Measurements from ENCODE around the gene GAS2L3.
"Not testable (repeated sequence)": the region's sequence is repeated elsewhere in the genome, so short reads cannot be mapped to it uniquely, and the experiment has no call there.

The GAS2L3 gene

DNA sequence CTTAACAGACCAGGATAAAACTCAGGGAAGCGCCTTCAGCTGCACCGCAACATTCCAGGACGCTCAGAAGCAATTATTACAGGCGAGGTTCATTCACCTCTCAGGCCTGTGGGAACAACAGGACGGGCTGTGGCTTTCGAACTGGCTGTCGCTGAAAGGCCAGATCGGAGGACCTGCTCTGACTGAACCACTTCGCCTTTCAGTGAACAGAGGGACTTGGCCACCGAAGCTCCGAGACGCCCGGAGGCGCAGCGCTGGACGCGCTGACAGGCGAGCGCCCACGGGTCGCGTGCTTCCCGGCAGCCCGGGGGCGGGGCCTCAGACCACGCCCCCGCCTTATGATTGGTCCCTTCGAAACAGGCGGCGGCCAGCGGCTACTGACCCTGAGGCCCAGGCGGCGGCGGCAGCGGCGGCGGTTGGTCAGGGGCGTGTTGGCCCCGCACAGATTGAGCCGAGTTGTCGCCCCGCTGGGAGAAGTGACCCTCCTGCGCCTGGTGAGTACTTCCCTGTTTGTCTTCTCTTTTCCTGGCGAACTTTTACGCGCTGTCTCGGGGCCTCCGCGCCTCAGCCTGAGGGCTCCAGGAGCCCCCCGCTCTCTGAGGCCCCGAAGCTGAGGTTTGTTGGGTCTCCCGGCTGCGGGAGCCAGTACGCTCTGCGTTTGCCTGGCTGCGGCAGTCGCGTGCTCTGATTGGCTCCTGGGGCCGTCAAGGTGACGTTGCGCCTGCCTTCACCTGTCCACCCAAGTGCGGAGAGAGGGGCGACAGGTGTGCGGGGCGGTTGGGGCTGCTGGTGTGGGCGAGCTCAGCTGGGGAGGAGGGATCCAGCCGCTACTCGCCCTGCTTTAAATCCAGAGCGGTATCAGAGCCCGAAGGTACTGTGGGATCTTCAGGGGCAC is at the start of gene GAS2L3:
Gene GAS2L3 (plus strand): TSS at position 393 of the 895 bp plus-strand sequence. CDS start 21,221 bp downstream, outside the sequence.
- peak; percentile 60 for DNase-seq

DNA sequence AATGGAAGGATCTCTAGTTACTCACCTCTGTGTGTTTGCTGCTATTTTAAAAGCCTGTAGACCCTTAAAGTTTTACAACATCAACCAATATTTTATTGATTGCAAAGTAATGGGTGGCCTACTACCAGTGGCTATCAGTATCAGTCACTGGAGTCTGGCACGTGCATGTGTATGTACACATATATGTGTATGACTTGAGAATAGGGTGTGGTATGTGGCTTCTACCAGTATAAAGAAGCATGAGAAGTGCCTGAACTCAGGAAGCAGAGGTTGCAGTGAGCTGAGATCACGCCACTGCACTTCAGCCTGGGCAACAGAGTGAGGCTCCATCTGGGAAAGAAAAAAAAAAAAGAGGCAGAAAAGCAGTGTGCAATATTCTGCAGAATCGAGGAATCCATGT is 45.5 kb upstream of the GAS2L3 start:
- no peak for DNase-seq

GRCh38 chr12:100528471-100529127 is 44.9 kb upstream of the GAS2L3 start:
- DNase-seq = no peak

- DNase-seq = no peak
These were observed 43.6 kb upstream of the GAS2L3 start for GRCh38 chr12:100529756-100530350.

DNA sequence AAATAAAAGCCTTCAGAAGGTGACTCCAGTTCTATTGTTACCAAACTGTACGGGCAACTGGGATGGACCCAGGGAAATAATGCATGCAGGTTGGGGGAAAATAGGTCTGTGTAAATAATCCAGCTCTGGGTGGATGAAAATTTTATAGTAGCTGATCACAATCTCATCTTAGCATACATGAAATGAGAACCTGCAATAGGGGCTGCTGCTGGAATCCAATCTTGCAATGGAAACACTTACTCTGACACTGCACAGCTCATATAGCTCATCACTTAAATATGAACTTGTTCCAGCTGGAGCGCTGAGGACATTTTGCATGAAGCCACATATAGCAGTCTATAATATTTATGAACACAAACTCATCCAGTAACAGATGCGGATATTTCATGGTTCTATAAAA is 40.1 kb upstream of the GAS2L3 start:
- no peak for DNase-seq

GRCh38 chr12:100534625-100535227 is 38.8 kb upstream of the GAS2L3 start:
- no peak for DNase-seq

GRCh38 chr12:100539202-100539601 is 34.3 kb upstream of the GAS2L3 start:
- peak; percentile 0 for DNase-seq

GRCh38 chr12:100544165-100544564 is 29.3 kb upstream of the GAS2L3 start:
- no peak for DNase-seq

- no peak for DNase-seq
These were observed 28.4 kb upstream of the GAS2L3 start for GRCh38 chr12:100545092-100545491.

DNA sequence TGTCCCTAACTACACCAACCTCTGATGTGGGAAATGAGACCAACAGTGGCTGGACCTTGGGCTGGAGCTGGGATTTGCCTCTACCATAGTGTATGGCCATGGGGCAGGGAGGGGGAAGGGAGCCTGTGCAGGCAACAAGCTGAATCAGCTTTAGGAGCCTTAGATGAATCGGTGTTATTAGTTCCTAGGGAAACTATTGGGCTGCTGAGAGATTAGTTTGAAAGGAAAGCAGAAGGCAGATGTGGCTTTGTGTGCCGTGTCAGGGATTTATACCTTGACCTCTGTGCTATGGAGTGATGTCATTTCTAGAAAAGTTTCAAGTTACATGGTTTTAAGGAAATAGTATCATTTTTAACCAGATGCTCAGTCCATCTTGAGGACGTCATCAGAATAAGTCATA is 19.5 kb upstream of the GAS2L3 start:
- DNase-seq = no peak

DNA sequence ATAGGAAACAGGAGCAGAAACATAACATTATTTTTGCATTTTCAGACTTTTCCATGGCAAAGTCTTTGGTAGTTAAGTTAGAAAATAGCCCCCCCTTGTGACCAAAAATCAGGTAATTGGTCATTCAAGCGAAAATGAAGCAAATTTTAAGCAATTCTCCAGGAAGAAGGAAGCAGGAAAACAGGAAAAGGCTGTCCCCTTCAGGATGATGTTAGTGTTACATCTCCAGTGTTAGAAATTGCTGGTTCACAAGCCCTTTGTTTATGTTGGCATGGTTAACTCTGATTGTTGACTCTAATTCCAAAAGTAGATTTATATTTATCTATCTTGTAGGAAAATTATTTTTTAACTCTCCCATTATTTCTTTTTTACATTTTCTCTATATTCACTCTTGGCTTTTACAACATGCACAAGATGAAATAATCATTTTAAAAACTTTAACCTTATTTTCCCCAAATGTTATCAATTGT is 18.8 kb upstream of the GAS2L3 start:
- DNase-seq = peak; percentile 33

DNA sequence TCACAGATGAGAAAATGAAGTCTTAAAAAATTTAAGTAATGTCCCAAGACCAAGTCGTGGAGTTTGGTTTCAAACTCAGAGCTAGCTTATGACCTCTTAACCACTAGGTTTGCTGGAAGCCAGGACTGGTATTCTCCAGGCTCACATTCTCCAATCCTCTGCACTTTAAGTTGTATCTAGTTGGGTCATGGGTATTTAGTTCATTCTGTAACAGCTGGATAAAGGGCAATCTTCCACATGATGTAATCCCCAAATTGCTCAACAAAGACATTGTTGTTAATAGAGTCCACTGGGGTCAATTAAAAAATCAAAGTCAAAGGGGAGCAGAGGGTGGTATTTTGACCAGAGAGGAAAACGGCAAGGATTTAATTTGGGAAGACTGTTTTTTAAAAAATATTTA is 17.8 kb upstream of the GAS2L3 start:
- DNase-seq = no peak

DNA sequence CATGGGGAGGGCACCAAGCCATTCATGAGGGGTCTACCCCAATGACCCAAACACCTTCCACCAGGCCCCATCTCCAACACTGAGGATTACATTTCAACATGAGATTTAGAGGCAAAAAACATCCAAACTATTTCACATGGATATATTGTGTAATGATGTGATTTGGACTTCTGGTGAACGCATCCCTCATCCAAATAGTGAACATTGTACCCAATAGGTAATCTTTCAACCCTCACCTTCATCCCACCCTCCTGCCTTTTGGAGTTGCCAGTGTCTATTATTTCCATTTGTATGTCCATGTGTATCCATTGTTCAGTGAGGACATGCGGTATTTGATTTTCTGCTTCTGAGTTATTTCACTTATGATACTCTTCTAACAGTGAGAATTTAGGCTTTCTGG is 16.1 kb upstream of the GAS2L3 start:
- no peak for DNase-seq

DNA sequence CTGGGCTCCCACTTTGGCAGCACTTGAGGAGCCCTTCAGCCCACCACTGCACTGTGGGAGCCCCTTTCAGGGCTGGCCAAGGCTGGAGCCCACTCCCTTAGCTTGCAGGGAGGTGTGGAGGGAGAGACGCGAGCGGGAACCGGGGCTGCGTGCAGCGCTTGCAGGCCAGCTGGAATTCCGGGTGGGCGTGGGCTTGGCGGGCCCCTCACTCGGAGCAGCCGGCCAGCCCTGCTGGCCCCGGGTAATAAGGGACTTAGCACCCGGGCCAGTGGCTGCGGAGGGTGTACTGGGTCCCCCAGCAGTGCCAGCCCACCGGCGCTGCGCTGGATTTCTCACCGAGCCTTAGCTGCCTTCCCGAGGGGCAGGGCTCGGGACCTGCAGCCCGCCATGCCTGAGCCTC is 14.2 kb upstream of the GAS2L3 start:
- not testable (repeated sequence) for DNase-seq

- no peak for DNase-seq
These were observed 9.4 kb upstream of the GAS2L3 start for GRCh38 chr12:100564090-100564489.

GRCh38 chr12:100564905-100565467 is 8.5 kb upstream of the GAS2L3 start:
- DNase-seq = no peak

GRCh38 chr12:100565987-100566545 is 7.4 kb upstream of the GAS2L3 start:
- no peak for DNase-seq

DNA sequence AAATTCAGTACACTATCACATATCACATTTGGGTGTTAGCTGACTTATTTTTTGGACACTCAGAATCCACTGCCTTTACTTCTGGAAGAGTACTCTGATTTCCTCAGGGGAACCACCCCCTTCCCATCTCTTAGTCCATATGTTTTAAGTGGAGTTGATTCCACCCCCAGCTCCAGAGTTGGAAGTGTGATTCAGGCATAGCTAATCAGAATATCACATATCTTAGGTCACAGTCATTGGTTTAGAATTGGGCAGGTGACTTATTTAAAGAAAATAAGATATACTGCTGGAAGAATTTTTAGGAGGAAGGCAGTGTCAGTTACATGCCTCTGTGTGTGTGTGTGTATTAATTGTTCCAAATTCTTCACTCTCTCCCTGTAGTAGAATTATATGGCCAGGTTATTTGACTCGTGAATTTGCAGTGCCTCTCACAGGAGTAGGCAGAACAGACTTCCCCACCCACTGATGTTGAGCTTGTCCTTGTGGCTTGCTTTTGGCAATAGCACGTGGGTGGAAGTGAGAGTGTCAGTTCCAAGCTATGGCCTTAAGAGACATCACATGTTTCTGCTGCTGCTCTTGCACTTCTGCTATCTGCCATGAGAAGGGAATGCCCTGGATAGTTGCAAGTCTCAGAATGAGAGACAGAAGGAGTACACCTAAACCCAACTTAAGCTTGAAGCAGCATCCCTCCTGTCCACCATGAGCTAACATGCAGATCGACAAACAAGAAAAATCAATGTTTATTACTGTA is 6.4 kb upstream of the GAS2L3 start:
- DNase-seq = no peak

- DNase-seq = no peak
These were observed 5.5 kb upstream of the GAS2L3 start for GRCh38 chr12:100567945-100568344.

DNA sequence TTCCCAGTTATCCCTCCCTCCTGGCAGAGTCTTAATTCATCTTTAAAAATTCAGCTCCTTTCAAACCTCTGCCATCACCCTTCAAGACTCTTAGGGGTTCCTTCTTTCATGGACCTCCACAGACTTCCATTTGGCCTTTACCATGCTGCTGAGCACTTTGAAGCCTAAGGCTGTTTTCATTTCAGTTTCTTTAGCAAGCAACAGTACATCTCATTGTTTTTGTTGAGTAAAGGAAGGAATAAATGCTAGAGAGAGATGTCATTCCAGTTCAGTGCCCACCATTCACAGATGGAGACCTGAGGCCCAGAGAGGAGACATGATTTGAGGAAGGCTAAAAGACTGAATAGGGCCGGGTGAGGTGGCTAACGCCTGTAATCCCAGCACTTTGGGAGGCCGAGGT is 1.3 kb upstream of the GAS2L3 start:
- no peak for DNase-seq

DNA sequence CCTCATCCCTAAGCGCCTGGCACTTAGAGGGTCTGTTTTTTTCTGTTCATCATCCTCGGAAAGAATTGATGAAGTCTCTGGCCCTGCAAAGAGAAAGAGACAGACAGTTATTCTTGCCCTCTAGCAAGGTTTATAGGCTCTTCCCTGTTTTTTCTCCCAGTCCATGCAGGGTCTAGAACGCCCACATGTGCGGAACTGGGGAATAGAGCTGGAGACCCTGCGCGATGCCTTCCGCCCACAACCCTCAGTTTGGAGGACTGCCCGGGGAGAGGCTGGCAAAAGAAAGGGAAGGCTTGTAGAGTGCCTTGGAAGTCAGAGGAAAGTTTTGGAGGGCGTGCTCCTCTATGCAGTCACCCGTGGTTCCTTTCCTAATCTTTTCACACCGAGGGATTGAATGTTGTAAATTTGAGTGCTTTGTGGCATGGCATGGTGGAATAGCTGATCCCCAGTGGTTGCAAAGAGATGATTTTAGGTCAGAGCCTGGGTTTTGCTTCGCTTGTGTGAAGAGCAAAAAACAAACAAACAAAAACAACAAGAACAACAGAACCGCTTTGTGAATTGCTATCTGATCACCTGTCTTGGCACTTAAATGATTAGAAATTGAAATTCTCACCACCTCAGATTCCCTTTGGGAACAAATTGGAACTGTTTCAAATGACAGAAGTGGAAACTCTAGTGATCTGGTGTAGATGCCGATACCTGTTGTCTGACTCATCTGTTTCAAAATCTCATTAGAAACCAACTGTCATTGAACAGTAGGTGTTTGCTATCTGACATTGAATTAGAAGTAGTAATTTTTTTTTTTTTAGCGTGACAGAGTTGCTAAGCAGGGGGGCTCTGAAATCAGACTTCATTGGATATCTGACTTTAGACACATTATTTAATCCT is 947 bp downstream of the GAS2L3 start:
- DNase-seq = no peak

Measured in CD4-positive, alpha-beta T cell treated with Interleukin-12 subunit alpha and Interleukin-12 subunit beta, for 1 hour (primary cell).